ENCODE measurements around the gene PXYLP1. TPM values are rescaled to one million over a fixed set of nuclear protein-coding genes. Genes with fewer than 3 reads are reported as not detected.
A peak's percentile ranks its signal among the peaks of the same experiment; 100 is the strongest.

The PXYLP1 gene
- total and polyA plus RNA-seq, 2 donors (not counting 1 experiment from before 2014, with no cell fraction given), result 1.4 to 4.5 TPM

DNA sequence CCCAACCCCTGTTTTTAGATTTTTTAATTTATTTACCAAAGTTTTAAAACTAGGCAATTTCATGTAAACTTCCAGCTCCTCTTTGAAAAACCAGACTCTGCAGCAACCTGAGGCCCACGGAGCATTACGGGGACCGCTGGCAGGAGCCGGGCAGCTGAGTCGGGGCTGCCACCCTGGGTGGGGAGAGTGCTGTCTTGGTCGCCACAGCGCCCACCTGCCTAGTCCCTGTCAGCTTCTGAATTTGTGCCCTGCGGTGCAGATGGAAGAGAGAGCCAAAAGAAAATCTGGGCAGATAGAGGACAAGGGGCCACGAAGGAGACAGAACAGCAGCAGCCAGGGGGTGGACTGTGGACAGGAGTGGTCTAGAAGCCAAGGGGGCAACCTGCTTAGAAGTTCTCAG is 34.6 kb downstream of the PXYLP1 start:
- Histone ChIP-seq H3K9ac (ENCODE audit: low read length) (no peak overlapping the region), H3K4me2 (replicated peaks; ENCODE audit: low read depth, low read length, poor library complexity, severe bottlenecking) (no peak overlapping the region), H3K4me3 (ENCODE audit: control extremely low read depth in 1 of 5, extremely low read depth in 1 of 5, insufficient read depth in 1 of 5, low read depth in 2 of 5, low read length in 4 of 5) (no peak overlapping the region), H3K9me3 (ENCODE audit: control extremely low read depth in 1 of 3, control insufficient read depth in 2 of 3, insufficient read depth in 1 of 3, low read length in 2 of 3) (no peaks in the 10 kb centered on the region), H4K20me1 (ENCODE audit: control insufficient read depth, insufficient read depth, low read length, poor library complexity, severe bottlenecking) (no peaks in the 10 kb centered on the region), H3K27ac (ENCODE audit: low read length in 2 of 2) (peak overlapping the region; percentile 39 to 61), H2AFZ (ENCODE audit: insufficient read depth, low read depth, low read length, poor library complexity, severe bottlenecking) (peak overlapping the region; percentile 94), H3K79me2 (ENCODE audit: control insufficient read depth, insufficient read depth, low read length) (no peaks in the 10 kb centered on the region), H3K4me1 (ENCODE audit: control insufficient read depth in 2 of 2, insufficient read depth in 2 of 2, low read length in 2 of 2) (peaks cover 7 to 8% of the 10 kb centered on the region in 2 donors), H3K36me3 (replicated peaks in 1 of 2; ENCODE audit: control extremely low read depth in 1 of 2, control insufficient read depth in 1 of 2, extremely low read depth in 1 of 2, insufficient read depth in 2 of 2, low read length in 1 of 2) (no peaks in the 10 kb centered on the region), H3K27me3 (replicated peaks in 1 of 4; ENCODE audit: control extremely low read depth in 1 of 4, control insufficient read depth in 3 of 4, insufficient read depth in 4 of 4, low read length in 3 of 4) (no peaks in the 10 kb centered on the region)
- Mint-ChIP-seq H3K27ac (no peak overlapping the region), H3K9me3 (ENCODE audit: insufficient read depth) (no peaks in the 10 kb centered on the region), H3K4me1 (peaks cover 13% of the 10 kb centered on the region), H3K27me3 (no peaks in the 10 kb centered on the region), H3K4me3 (peak overlapping the region; percentile 20)
- CTCF ChIA-PET, result no interaction called here
- TF ChIP-seq EZH2 (IDR thresholded peaks at IDR 0.05; ENCODE audit: borderline replicate concordance, insufficient read depth, low read depth, low read length, poor library complexity, severe bottlenecking) (no peak), CTCF (IDR thresholded peaks at IDR 0.05) (no peak)
- ATAC-seq (ENCODE audit: low read depth) (no peak), DNase-seq (no peak)
- intact Hi-C loops (cut with micrococcal nuclease), result no loop called here
- WGBS (ENCODE audit: insufficient coverage), result 92% methylated on average over 9 of the region's 9 CpGs
- POLR2A ChIA-PET, result no interaction called here

GRCh38 chr3:141266797-141267555 is 35.4 kb downstream of the PXYLP1 start:
- TF ChIP-seq EZH2 (IDR thresholded peaks at IDR 0.05; ENCODE audit: borderline replicate concordance, insufficient read depth, low read depth, low read length, poor library complexity, severe bottlenecking) (no peak), CTCF (IDR thresholded peaks at IDR 0.05) (no peak)
- H3K27ac Mint-ChIP-seq, result peak overlapping the region; percentile 86
- peak; percentile 60 for DNase-seq
- no peaks in the 10 kb centered on the region for H3K9me3 Mint-ChIP-seq (ENCODE audit: insufficient read depth)
- ChIA-PET POLR2A (no interaction called here), CTCF (interaction anchor here (1.0 to 1.8 kb wide), 3 partner anchors 22 to 75 kb away, joined by 3 to 8 read pairs (median 3); partner anchors contain the start of gene PXYLP1)
- Histone ChIP-seq H3K4me1 (ENCODE audit: control insufficient read depth in 2 of 2, insufficient read depth in 2 of 2, low read length in 2 of 2) (peaks cover 7 to 8% of the 10 kb centered on the region in 2 donors), H3K27me3 (replicated peaks in 1 of 4; ENCODE audit: control extremely low read depth in 1 of 4, control insufficient read depth in 3 of 4, insufficient read depth in 4 of 4, low read length in 3 of 4) (no peaks in the 10 kb centered on the region), H3K4me3 (ENCODE audit: control extremely low read depth in 1 of 5, extremely low read depth in 1 of 5, insufficient read depth in 1 of 5, low read depth in 2 of 5, low read length in 4 of 5) (peak overlapping the region; percentile 29 to 77 (median 57)), H4K20me1 (ENCODE audit: control insufficient read depth, insufficient read depth, low read length, poor library complexity, severe bottlenecking) (no peaks in the 10 kb centered on the region), H3K27ac (ENCODE audit: low read length in 2 of 2) (peak overlapping the region; percentile 39 to 61), H3K9me3 (ENCODE audit: control extremely low read depth in 1 of 3, control insufficient read depth in 2 of 3, insufficient read depth in 1 of 3, low read length in 2 of 3) (no peaks in the 10 kb centered on the region), H2AFZ (ENCODE audit: insufficient read depth, low read depth, low read length, poor library complexity, severe bottlenecking) (peak overlapping the region; percentile 94), H3K36me3 (replicated peaks in 1 of 2; ENCODE audit: control extremely low read depth in 1 of 2, control insufficient read depth in 1 of 2, extremely low read depth in 1 of 2, insufficient read depth in 2 of 2, low read length in 1 of 2) (no peaks in the 10 kb centered on the region), H3K4me2 (replicated peaks; ENCODE audit: low read depth, low read length, poor library complexity, severe bottlenecking) (peak overlapping the region; percentile 75), H3K79me2 (ENCODE audit: control insufficient read depth, insufficient read depth, low read length) (no peaks in the 10 kb centered on the region), H3K9ac (ENCODE audit: low read length) (peak overlapping the region; percentile 76)
- peak overlapping the region; percentile 89 for H3K4me3 Mint-ChIP-seq
- WGBS (ENCODE audit: insufficient coverage), result 16% methylated on average over 9 of the region's 13 CpGs
- peak; percentile 51 for ATAC-seq (ENCODE audit: low read depth)
- peaks cover 13% of the 10 kb centered on the region for H3K4me1 Mint-ChIP-seq
- intact Hi-C loops (cut with micrococcal nuclease), result no loop called here
- no peaks in the 10 kb centered on the region for H3K27me3 Mint-ChIP-seq

Data from B cell (primary cell).